ENCODE data around the gene MYCN.

MYCN gene

DNA sequence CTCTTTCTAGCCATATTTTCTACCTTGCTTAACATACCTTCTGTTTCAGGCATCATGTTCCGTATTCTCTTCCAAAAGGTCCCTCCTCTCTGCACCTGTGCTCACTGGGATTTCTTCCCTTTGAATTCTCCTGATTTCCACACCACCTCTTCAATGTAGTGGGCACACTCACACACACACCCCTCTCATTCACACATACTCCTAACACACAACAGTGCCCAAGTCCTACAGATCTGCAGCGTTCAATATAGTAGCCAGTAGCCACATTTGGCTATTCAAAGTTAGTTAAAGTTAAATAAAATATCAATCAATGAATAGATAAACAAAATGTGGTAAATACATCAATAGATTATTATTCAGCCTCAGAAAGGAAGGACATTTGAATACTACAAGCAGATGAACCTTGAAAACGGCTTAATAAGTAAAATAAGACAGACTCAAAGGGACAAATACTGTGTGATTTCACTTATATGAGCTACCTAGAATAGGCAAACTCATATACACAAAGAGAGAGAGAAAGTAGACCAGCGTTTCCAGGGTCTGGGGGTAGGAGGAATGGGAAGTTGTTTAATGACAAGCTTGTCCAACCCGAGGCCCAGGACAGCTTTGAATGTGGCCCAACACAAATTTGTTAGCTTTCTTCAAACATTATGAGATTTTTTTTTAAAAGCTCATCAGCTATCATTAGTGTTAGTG lies 34.4 kb downstream of the MYCN start:
- FAIRE-seq = no peak

GRCh38 chr2:15975261-15975600 lies 34.9 kb downstream of the MYCN start:
- TF ChIP-seq CTCF (IDR thresholded peaks at IDR 0.05; ENCODE audit: insufficient read depth, missing control alignments) = no peak
- DNase-seq (ENCODE audit: insufficient read length, low spot score) (no peak), FAIRE-seq (no peak)

More for the DNA sequence above, 34.4 kb downstream of the MYCN start:
- DNase-seq (ENCODE audit: insufficient read length, low spot score) = no peak
- TF ChIP-seq CTCF (IDR thresholded peaks at IDR 0.05; ENCODE audit: insufficient read depth, missing control alignments) = no peak

DNA sequence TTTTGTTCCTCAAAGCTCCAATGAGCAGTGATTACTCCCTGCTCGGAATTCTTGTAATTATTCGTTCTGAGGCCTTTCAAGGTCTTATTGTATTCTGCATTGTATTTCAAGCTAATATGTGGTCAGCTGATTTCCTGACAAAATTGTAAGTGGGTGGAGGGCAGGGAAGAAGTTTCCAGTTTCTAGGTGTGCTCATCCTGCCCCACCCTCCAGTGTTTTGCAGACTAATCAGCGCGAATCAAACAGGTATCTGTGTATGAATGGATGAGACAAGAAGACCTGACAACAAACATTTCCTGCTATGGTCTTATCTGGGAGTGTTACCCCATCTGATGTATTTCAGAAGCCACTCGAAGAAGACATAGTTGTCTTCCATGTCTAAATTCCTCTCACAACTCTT lies 35.3 kb downstream of the MYCN start:
- no peak for FAIRE-seq
- no peak for TF ChIP-seq CTCF (IDR thresholded peaks at IDR 0.05; ENCODE audit: insufficient read depth, missing control alignments)
- DNase-seq (ENCODE audit: insufficient read length, low spot score) = no peak

GRCh38 chr2:15976354-15976753 lies 36.0 kb downstream of the MYCN start:
- DNase-seq (ENCODE audit: insufficient read length, low spot score) = no peak
- TF ChIP-seq CTCF (IDR thresholded peaks at IDR 0.05; ENCODE audit: insufficient read depth, missing control alignments) = no peak
- no peak for FAIRE-seq

DNA sequence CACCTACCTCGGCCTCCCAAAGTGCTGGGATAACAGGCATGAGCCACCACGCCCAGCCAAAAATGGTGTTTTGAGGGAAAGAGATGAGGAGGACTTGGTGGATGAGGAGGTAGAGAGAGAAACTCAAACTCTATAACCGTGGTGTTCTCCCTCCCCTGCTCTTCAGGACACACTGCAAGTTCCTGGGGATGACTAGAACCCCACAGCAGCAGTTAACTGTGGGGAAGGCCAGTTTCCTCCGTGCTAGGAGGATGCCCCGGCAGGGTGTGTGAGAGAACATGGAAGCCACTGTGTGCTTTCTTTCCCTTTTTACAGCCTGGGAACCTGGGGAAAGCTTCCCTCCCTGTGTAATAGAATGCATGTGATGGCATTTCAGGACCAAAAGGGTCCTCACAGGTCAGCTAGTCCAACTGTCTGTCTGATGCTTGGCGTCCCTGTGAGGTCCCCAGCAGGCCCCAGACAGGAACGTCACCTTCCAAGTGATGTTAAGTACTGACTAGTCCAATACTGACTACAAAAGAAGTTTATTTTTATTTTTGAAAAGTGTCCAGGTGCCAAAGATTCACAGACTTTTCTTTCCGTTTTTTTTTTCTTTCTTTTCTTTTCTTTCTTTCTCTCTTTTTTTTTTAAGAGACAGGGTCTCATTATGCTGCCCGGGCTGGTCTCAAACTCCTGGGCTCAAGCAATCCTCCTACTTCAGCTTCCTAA lies 38.9 kb downstream of the MYCN start:
- DNase-seq (ENCODE audit: insufficient read length, low spot score) (no peak), FAIRE-seq (no peak)
- TF ChIP-seq CTCF (IDR thresholded peaks at IDR 0.05; ENCODE audit: insufficient read depth, missing control alignments) = no peak

DNA sequence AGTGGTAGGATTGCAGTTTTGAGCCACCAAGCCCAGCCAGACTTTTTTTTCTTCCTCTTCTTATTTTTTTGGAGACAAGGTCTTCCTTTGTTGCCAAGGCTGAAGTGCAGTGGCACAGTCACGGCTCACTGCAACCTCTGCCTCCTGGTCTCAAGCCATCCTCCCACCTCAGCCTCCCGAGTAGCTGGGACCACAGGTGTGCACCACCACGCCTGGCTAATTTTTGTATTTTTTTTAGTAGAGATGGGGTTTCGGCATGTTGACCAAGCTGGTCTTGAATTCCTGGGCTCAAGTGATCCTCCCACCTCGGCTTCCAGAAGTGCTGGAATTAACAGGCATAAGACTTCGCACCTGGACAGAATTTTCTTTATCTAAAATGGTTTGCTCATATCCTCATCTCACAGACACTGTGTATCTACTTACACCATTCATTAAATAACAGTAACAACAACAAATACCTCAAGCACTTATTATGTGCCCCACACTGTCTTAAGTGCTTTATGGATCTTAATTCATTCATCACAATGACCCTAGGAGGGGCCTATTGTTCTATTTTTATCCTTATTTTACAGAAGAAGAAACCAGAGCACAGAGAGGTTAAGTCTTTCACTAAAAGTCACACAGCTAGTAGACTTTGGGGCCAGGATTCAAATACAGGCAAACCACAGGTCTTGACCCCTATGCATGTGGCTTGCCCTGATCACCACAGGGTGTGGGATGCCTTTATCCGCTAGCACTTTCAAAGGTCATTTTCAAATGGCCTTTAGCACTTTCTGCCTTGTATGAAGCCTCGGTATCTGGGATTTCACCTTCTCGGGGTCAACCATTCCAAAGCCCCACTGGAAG lies 39.6 kb downstream of the MYCN start:
- DNase-seq (ENCODE audit: insufficient read length, low spot score) (no peak), FAIRE-seq (no peak)
- TF ChIP-seq CTCF (IDR thresholded peaks at IDR 0.05; ENCODE audit: insufficient read depth, missing control alignments) = no peak
